ENCODE measurements around the gene GNA14.
"Not testable (repeated sequence)": the region's sequence is repeated elsewhere in the genome, so short reads cannot be mapped to it uniquely, and the experiment has no call there.

GRCh38 chr9:77584927-77585326, 63.2 kb downstream of the GNA14 start:
- not testable (repeated sequence) for TF ChIP-seq CTCF (IDR thresholded peaks at IDR 0.05; ENCODE audit: extremely low read depth in 1 of 2, insufficient read depth in 1 of 2, low read depth in 1 of 2, low read length in 2 of 2); MAX (IDR thresholded peaks at IDR 0.05; ENCODE audit: insufficient read depth, insufficient read length); POLR2AphosphoS5 (IDR thresholded peaks at IDR 0.05; ENCODE audit: insufficient read depth, low read depth, low read length); POLR2A (IDR thresholded peaks at IDR 0.05; ENCODE audit: low read depth, low read length); EZH2 (IDR thresholded peaks at IDR 0.05; ENCODE audit: borderline replicate concordance, low read depth, low read length, severe bottlenecking); MYC (IDR thresholded peaks at IDR 0.05; ENCODE audit: low read depth, low read length); JUN (IDR thresholded peaks at IDR 0.05; ENCODE audit: borderline replicate concordance, insufficient read depth, insufficient read length, low read depth)
